Esophagus muscularis mucosa (tissue), 3 donors: ENCODE measurements around the gene TBX2.

Experiments used
- CTCF ChIP-seq, 3 experiments: fragments of 200-600 bp in 2 of 3; fragments of 450-650 bp in 1 of 3; sonication (generic) in 2 of 3; IDR thresholded peaks; one replicate each; pipeline ENCODE4 v1.5.1; 2017 to 2019; ENCODE audit warnings: antibody characterized with exemption in 3 of 3, mild to moderate bottlenecking in 2 of 3, moderate library complexity in 1 of 3
- POLR2A ChIP-seq: fragments of 450-650 bp; IDR thresholded peaks from one replicate; pipeline ENCODE4 v1.6.1; 2017; ENCODE audit warnings: antibody characterized with exemption, moderate library complexity, mild to moderate bottlenecking, low read depth
- POLR2AphosphoS5 ChIP-seq, 2 donors: sonication (generic); formaldehyde crosslinking; IDR thresholded peaks; one replicate each; pipeline ENCODE4 v1.6.1; 2017; ENCODE audit warnings: antibody characterized with exemption in 2 of 2

DNA sequence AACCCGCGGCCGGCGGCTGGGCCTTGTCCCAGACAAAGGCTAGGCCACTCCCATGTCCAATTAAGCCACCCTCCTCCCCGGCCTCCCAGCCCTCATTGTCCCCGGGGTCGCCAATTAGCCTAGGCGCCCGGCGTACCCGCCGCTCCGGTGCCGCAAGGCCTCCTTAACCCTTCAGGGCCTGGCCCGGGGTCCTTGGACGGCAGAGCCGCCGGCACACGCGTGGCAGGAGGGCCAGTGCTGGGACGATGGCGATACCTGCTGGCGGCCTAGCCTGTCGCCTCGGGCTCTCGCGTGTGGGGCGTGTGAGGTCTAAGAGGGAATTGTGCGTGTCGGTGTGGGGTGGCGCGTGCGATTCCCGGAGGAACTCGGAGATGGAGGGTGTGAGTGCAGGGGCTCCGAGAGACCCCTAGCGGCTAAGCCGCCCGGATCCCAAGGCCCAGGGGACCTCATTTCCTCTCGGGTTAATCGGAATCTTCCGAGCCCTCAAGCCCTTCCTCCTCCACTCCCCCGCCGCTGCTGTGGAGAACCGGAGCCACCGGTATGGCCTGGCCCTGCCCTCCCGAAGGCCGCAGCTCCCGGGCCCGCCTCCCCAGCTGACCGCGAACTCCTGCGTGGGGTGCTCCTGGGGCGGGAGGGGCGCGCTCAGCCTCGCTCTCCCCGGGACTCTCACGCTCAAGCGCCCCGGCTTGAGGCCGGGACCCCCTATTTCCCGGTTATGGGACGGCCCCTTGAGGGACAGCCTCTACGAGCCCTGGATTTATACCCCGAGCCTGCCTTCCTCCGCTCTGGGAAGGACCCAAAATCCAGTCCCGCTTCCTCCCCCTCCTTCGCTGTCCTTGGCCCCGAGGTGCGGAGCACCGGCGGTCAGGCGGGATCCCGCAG, 11.9 kb downstream of the TBX2 start:
- TF ChIP-seq POLR2A = no peak
- peak in 1 of 3 experiments; percentile 2 for TF ChIP-seq CTCF (IDR thresholded peaks at IDR 0.05)
- TF ChIP-seq POLR2AphosphoS5 (IDR thresholded peaks at IDR 0.05) = peak; percentile 12 to 30
